GM19452 (cell line): ENCODE data around the gene ARMC10.
"Not testable (repeated sequence)": the region's sequence is repeated elsewhere in the genome, so short reads cannot be mapped to it uniquely, and the experiment has no call there.

Experiments used
- ATAC-seq: cut with Tn5 transposase; IDR thresholded peaks from one replicate; pipeline ENCODE4 v1.9.1; 2021; ENCODE audit not compliant: unreplicated experiment

The ARMC10 gene

GRCh38 chr7:103077318-103077717 is 2.4 kb downstream of the ARMC10 start:
- ATAC-seq: no peak

GRCh38 chr7:103078226-103078625 is 3.3 kb downstream of the ARMC10 start:
- ATAC-seq: not testable (repeated sequence)

- no peak for ATAC-seq
Observed at GRCh38 chr7:103079836-103080235, 4.9 kb downstream of the ARMC10 start.

- ATAC-seq: no peak
Observed at GRCh38 chr7:103080923-103081322, 6.0 kb downstream of the ARMC10 start.

DNA sequence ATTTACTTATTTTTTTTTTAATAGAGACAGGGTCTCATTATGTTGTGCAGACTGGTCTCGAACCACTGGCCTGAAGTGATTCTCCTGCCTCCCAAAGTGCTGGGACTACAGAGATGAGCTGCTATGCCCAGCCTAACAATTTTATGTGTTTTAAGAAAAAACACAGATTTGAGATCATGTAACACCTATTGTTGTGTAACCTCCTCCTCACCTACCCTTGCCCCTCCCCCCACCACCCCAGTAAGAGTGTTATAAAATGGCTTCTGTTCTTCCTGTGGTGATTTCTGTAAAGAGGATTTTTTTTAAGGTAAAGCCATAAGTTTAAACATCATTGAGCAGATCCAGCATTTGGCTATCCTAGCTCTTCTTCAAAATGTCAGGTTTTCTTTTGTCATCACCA is 7.6 kb downstream of the ARMC10 start:
- ATAC-seq: no peak

- ATAC-seq: no peak
Observed at GRCh38 chr7:103083210-103083609, 8.3 kb downstream of the ARMC10 start.

DNA sequence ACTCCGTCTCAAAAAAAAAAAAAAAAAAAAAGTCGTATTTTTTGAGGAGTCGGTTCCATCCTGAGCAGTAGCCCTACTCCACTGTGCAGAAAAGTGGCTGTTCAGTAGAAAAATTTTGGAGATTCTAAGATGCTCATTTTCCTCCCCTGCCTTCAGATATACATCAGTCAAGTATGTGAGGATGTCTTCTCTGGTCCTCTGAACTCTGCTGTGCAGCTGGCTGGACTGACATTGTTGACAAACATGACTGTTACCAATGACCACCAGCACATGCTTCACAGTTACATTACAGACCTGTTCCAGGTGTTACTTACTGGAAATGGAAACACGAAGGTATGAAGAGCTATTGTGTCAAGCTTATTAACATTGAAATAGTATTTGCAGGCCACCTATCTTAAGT is 17.4 kb downstream of the ARMC10 start:
- not testable (repeated sequence) for ATAC-seq

GRCh38 chr7:103093429-103093828 is 18.5 kb downstream of the ARMC10 start:
- no peak for ATAC-seq

GRCh38 chr7:103094102-103094501 is 19.2 kb downstream of the ARMC10 start:
- no peak for ATAC-seq

DNA sequence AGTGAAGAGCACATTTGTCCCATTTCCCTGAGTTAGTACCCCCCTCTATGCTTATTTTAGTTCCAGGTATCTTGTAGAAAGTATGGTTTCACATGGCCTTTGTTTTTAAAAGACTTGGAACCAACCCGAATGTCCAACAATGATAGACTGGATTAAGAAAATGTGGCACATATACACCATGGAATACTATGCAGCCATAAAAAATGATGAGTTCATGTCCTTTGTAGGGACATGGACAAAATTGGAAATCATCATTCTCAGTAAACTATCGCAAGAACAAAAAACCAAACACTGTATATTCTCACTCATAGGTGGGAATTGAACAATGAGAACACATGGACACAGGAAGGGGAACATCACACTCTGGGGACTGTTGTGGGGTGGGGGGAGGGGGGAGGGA is 20.6 kb downstream of the ARMC10 start:
- ATAC-seq: not testable (repeated sequence)

DNA sequence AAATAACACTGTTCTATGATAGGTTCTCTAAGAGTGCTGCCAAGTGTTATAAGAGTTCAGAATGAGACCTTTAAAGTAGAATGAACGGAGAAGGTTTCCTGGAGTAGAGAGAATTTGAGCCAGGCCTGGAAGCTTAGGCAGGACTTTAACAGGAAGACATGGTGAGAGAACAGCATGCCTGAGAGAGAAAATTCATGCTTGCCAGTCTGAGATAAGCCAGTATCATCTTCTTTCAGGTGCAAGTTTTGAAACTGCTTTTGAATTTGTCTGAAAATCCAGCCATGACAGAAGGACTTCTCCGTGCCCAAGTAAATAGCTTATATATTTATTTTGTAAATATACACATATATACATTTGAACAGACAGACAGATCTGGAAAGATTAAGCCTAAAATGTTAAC is 22.1 kb downstream of the ARMC10 start:
- ATAC-seq: no peak

GRCh38 chr7:103100348-103100747 is 25.4 kb downstream of the ARMC10 start:
- ATAC-seq: no peak

GRCh38 chr7:103101543-103101942 is 26.6 kb downstream of the ARMC10 start:
- ATAC-seq: no peak

DNA sequence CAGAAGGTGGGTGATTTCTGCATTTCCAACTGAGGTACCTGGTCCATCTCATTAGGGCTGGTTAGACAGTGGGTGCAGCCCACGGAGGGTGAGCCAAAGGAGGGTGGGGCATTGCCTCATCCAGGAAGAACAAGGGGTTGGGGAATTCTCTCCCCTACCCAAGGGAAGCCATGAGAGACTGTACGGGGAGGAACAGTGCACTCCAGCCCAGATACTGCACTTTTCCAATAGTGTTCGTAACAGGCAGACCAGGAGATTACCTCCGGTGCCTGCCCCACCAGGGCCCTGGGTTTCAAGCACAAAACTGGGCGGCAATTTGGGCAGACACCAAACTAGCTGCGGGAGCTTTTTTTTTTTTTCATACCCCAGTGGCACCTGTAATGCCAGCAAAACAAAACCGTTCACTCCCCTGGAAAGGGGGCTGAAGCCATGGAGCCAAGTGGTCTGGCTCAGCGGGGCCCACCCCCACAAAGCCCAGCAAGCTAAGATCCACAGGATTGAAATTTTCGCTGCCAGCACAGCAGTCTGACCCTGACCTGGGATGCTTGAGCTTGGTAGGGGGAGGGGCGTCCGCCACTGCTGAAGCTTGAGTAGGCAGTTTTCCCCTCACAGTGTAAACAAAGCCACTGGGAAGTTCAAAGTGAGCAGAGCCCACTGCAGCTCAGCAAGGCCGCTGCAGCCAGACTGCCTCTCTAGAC is 31.2 kb downstream of the ARMC10 start:
- no peak for ATAC-seq

- not testable (repeated sequence) for ATAC-seq
Observed at GRCh38 chr7:103106703-103107070, 31.7 kb downstream of the ARMC10 start.

DNA sequence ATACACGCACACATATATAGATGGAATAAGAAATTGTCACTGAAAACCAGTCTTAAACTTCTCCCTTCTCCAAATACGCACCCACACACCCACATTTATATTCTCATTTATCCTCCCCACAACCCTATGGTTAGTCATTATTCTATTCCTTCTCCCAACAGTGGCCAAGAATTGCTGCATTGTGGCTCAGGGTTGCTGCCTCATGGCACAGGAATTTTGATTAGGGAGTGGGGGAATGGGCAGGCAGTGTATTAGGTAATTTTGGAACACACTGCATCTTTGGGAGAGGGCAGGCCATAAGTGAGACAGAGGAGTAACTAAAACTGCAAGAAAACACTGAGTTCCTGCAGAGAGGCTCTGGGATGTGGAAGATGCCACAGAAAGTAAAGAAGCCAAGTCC is 38.2 kb downstream of the ARMC10 start:
- no peak for ATAC-seq

DNA sequence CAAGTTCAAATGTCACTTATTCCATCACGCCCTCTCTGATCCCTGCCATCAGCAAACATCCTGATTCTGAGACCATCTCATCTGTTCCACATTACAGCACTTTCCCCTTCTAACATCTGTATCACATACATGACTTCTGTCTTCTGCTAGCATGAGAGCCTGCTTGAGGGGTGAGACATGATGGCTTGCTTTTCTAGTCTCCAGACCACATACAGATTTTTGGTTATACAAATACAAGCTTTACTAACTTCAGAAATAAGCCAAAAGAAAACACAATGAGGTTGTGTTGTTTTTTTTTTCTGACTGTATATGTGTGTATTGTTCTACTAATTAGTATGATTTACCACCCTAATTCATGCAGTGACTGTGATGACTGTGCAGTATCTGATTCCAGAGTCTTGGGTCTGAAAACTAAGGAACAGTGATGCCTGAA is 39.7 kb downstream of the ARMC10 start:
- ATAC-seq: no peak

GRCh38 chr7:103115771-103116170 is 40.8 kb downstream of the ARMC10 start:
- no peak for ATAC-seq

- no peak for ATAC-seq
Observed at GRCh38 chr7:103116511-103116910, 41.6 kb downstream of the ARMC10 start.

DNA sequence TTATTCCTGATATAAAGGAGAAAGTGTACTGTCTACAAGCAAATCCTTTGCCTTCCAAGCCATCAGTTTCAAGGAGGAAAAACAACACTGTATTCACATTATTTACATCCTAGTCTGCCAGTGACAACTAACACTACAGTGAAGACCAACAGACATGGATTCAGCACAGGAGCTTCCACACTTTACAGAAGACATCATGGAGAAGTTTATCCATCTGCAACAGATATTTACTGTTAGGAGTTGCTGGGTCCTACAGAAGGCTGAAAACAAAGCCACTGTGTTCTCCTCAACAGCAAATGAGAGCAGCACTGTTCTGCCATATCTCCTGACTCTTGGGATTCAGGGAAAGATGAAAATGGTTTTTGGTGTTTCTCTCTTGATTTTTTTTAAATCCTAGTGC is 42.1 kb downstream of the ARMC10 start:
- ATAC-seq: no peak

GRCh38 chr7:103117465-103117864 is 42.5 kb downstream of the ARMC10 start:
- ATAC-seq: no peak

DNA sequence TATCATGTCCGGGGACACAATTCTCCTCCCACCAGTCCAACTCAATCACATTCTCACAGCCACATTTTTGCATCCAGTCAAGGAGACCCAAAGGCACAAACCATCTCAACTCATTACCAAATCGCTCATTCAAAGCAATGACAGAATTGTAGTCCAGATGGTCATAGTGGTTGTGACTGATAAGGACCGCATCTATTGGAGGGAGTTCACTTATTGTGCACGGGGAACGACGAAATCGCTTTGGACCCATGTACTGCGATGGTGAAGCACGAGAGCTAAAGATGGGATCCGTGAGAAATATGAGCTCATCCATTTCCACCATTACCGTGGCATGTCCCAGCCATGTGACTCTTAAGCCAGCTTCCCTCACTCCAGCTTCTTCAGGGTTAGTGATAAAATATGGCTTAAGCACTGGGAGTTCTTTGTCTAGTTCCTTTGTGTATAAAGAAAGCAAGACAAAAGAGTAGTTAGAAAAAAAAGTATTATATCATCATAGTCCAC is 44.9 kb downstream of the ARMC10 start:
- no peak for ATAC-seq

DNA sequence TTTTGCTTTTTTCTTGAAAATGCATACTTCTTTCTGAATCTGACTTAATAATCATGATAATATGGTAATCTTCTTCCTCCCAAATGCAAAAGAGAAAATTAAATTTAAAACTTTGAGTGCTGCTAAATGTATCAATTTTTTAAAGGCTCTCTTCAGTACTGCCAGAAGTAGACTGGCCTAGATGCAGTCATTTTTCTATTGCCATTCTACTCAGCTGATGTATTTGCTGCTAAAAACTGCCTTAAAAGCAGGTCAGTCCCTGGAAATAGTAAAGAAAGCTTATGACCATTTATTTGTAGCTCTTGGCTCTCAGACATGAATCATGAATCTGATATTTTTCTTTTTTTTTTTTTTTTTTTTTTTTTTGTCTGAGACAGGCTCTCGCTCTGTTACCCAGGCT is 45.4 kb downstream of the ARMC10 start:
- no peak for ATAC-seq
